Right lobe of liver (tissue), 6 donors: ENCODE measurements around the gene RASSF7. TPM values are rescaled to one million over a fixed set of nuclear protein-coding genes. Genes with fewer than 3 reads are reported as not detected.
A peak's percentile ranks its signal among the peaks of the same experiment; 100 is the strongest.

ENCODE experiments used
- ATAC-seq, 4 donors: fragments of 200-7000 bp; cut with Tn5 transposase; one replicate each; pipeline ENCODE4 v1.9.1; 2020; ENCODE audit warnings: mild to moderate bottlenecking in 4 of 4, moderate library complexity in 4 of 4
- DNase-seq, 3 donors: peaks; one replicate each; pipeline ENCODE4 v3.0.0-alpha.2; 2020
- H3K27ac ChIP-seq, 3 donors: fragments of 200-600 bp; one replicate each; pipeline ENCODE4 v1.8.0; 2022
- H3K27me3 ChIP-seq, 2 donors: fragments of 200-600 bp; one replicate each; pipeline ENCODE4 v1.8.0; 2022
- H3K36me3 ChIP-seq, 4 donors: fragments of 200-600 bp; sonication (generic) in 1 of 4; one replicate each; pipeline versions ENCODE4 v1.5.1 to v1.8.0; 2017 to 2022; ENCODE audit warnings: control low read depth in 1 of 4
- H3K4me1 ChIP-seq, 4 donors: fragments of 200-600 bp; sonication (generic) in 1 of 4; one replicate each; pipeline versions ENCODE4 v1.5.1 to v1.8.0; 2017 to 2022; ENCODE audit warnings: control low read depth in 1 of 4
- H3K4me3 ChIP-seq, 3 donors: fragments of 200-600 bp; one replicate each; pipeline ENCODE4 v1.8.0; 2022
- H3K9me3 ChIP-seq, 4 donors: fragments of 200-600 bp; sonication (generic) in 1 of 4; one replicate each; pipeline versions ENCODE4 v1.5.1 to v1.8.0; 2017 to 2022; ENCODE audit warnings: control low read depth in 1 of 4
- CTCF ChIP-seq, 4 donors: fragments of 200-600 bp in 3 of 4; fragments of 450-650 bp in 1 of 4; IDR thresholded peaks; one replicate each; pipeline versions ENCODE4 v1.5.1 to v1.8.0; 2016 to 2022; ENCODE audit warnings: antibody characterized with exemption in 4 of 4, mild to moderate bottlenecking in 2 of 4
- POLR2A ChIP-seq: fragments of 450-650 bp; IDR thresholded peaks from one replicate; pipeline ENCODE4 v1.6.1; 2017; ENCODE audit warnings: antibody characterized with exemption, mild to moderate bottlenecking
- WGBS: methylation state at CpG from one replicate; pipeline ENCODE4 v1.1.6; 2018; ENCODE audit warnings: low coverage, low lambda C conversion rate; ENCODE audit not compliant: insufficient coverage; ENCODE audit errors: missing lambda C conversion rate; 5-methylcytosine and 5-hydroxymethylcytosine counted together
- intact Hi-C, 2 donors: fragments of 100-400 bp; cut with DNase I; formaldehyde crosslinking; loops; one replicate each; pipeline versions ENCODE4 v1.11.2 to v1.14.1; 2022
- total RNA-seq, 6 experiments: library from RNA; depleted of rRNA in 2 of 6; stranded (reverse); fragments of >200 nt in 2 of 6; fragmentation: NEBNext Ultra II Directional in 3 of 6; extraction: Animal tissue kit (Norgen Biotek cat#: 25700) in 3 of 6; gene quantifications; one replicate each; pipeline versions ENCODE4 v1.1.0 to v1.2.4, GENCODE V29; 2016 to 2023
- donor health status: DM: no; HTN: yes; CAD: no.
- donor health status: DM: no; HTN: no; CAD: no.
- donor health status: DM: no; HTN: no; CAD: no.
- donor health status: DM: no; HTN: yes; CAD: no.
- donor health status: DM: no; HTN: yes; CAD: no.

The RASSF7 gene
- total RNA-seq, 6 experiments from 2014 or later: 20.5 to 61.1 (median 39.5) TPM

- 100% methylated on average over 1 of the region's 8 CpGs for WGBS
- ATAC-seq (no peak), DNase-seq (peak in 2 of 3 donors; percentile 18 to 51)
- Histone ChIP-seq H3K4me1 (peaks cover 0 to 16% (median 8%) of the 10 kb centered on the region in 4 donors), H3K27ac (no peak overlapping the region), H3K9me3 (no peaks in the 10 kb centered on the region), H3K36me3 (no peaks in the 10 kb centered on the region), H3K4me3 (no peak overlapping the region), H3K27me3 (no peaks in the 10 kb centered on the region)
- intact Hi-C loops: no loop called here
- TF ChIP-seq POLR2A: no peak
- no peak for TF ChIP-seq CTCF (IDR thresholded peaks at IDR 0.05)
Measured at GRCh38 chr11:539971-540481, 20.7 kb upstream of the RASSF7 start.

GRCh38 chr11:540583-541432 is 20.0 kb upstream of the RASSF7 start:
- peak in 1 of 3 donors; percentile 51 for DNase-seq
- no peak for ATAC-seq
- intact Hi-C loops: no loop called here
- H3K27ac ChIP-seq: no peak overlapping the region
- H3K27me3 ChIP-seq: no peaks in the 10 kb centered on the region
- TF ChIP-seq POLR2A (no peak), CTCF (IDR thresholded peaks at IDR 0.05) (no peak)
- no peak overlapping the region for H3K4me3 ChIP-seq
- H3K9me3 ChIP-seq: no peaks in the 10 kb centered on the region
- 100% methylated on average over 1 of the region's 23 CpGs for WGBS
- peaks cover 0 to 16% (median 7%) of the 10 kb centered on the region in 4 donors for H3K4me1 ChIP-seq
- no peaks in the 10 kb centered on the region for H3K36me3 ChIP-seq

GRCh38 chr11:541433-541885 is 19.3 kb upstream of the RASSF7 start:
- intact Hi-C loops: no loop called here
- DNase-seq: peak in 2 of 3 donors; percentile 14 to 54
- TF ChIP-seq POLR2A: no peak
- TF ChIP-seq CTCF (IDR thresholded peaks at IDR 0.05): no peak
- Histone ChIP-seq H3K4me3 (no peak overlapping the region), H3K9me3 (no peaks in the 10 kb centered on the region), H3K36me3 (no peaks in the 10 kb centered on the region), H3K27me3 (no peaks in the 10 kb centered on the region), H3K4me1 (peaks cover 0 to 15% (median 4%) of the 10 kb centered on the region in 4 donors), H3K27ac (no peak overlapping the region)
- no peak for ATAC-seq
- no CpG with 5 or more reads among the region's 20 CpGs for WGBS

- peak in 1 of 4 donors; percentile 5 for ATAC-seq
- intact Hi-C loops: no loop called here
Measured at GRCh38 chr11:544817-545166, 16.0 kb upstream of the RASSF7 start.

More at GRCh38 chr11:544817-545166, 16.0 kb upstream of the RASSF7 start:
- Histone ChIP-seq H3K27me3 (no peaks in the 10 kb centered on the region), H3K9me3 (no peaks in the 10 kb centered on the region), H3K36me3 (no peaks in the 10 kb centered on the region), H3K4me3 (no peak overlapping the region), H3K27ac (no peak overlapping the region), H3K4me1 (no peaks in the 10 kb centered on the region)
- no peak for DNase-seq
- WGBS: no CpG with 5 or more reads among the region's 5 CpGs
- TF ChIP-seq POLR2A (no peak), CTCF (IDR thresholded peaks at IDR 0.05) (no peak)
